Activated B cell treated with CpG ODN at 0.5 μM for 24 hours (primary cell): Measurements from ENCODE around the gene TRAF3IP1. TPM values are rescaled to one million over a fixed set of nuclear protein-coding genes. Genes with fewer than 3 reads are reported as not detected.
"Not testable (repeated sequence)": the region's sequence is repeated elsewhere in the genome, so short reads cannot be mapped to it uniquely, and the experiment has no call there.

Experiments
- ATAC-seq: fragments of 200-7000 bp; cut with Tn5 transposase; one replicate; pipeline ENCODE4 v1.10.0; 2021; ENCODE audit warnings: low read depth, mild to moderate bottlenecking, moderate library complexity
- CTCF ChIA-PET: fragments of 350-600 bp; sonication (Branson Sonifier 250); formaldehyde crosslinking; loops from one replicate; lab custom pipeline; 2021; ENCODE audit warnings: antibody characterized with exemption; lab: Charles Lee
- POLR2A ChIA-PET: fragments of 350-600 bp; sonication (Branson Sonifier 250); formaldehyde crosslinking; loops from one replicate; lab custom pipeline; 2021; ENCODE audit warnings: antibody characterized with exemption; lab: Charles Lee
- DNase-seq: peaks from one replicate; pipeline ENCODE4 v3.0.0; 2022
- H3K27ac Mint-ChIP-seq: one replicate; pipeline ENCODE4 v1.8.0; 2020; ENCODE audit warnings: mixed read lengths
- H3K27me3 Mint-ChIP-seq: one replicate; pipeline ENCODE4 v1.8.0; 2021; ENCODE audit warnings: mixed read lengths
- H3K36me3 Mint-ChIP-seq: one replicate; pipeline ENCODE4 v1.8.0; 2021; ENCODE audit warnings: low read depth, mixed read lengths
- H3K4me1 Mint-ChIP-seq: one replicate; pipeline ENCODE4 v1.8.0; 2021; ENCODE audit warnings: mixed read lengths
- H3K4me3 Mint-ChIP-seq: one replicate; pipeline ENCODE4 v1.8.0; 2020; ENCODE audit warnings: mild to moderate bottlenecking, mixed read lengths
- H3K9me3 Mint-ChIP-seq: one replicate; pipeline ENCODE4 v1.8.0; 2020; ENCODE audit warnings: mixed read lengths
- intact Hi-C: fragments of 100-400 bp; cut with micrococcal nuclease; formaldehyde crosslinking; loops from one replicate; pipeline ENCODE4 v1.15.1; 2024
- total RNA-seq: library from RNA; stranded (reverse); gene quantifications from 2 replicates; pipeline ENCODE4 v1.2.3, GENCODE V29; 2022
- TF ChIP-seq, protein P1 (sequence below): fragments of 200-600 bp; IDR thresholded peaks from one replicate; pipeline ENCODE4 v1.8.0; 2022; ENCODE audit warnings: antibody characterized with exemption, mild to moderate bottlenecking

TRAF3IP1 gene
- total RNA-seq, 1 donor from 2014 or later: 9.9 TPM

- POLR2A ChIA-PET: no interaction called here
- peaks cover 40% of the 10 kb centered on the region for H3K36me3 Mint-ChIP-seq
- CTCF ChIA-PET: no interaction called here
- no peak overlapping the region for H3K4me3 Mint-ChIP-seq
- TF ChIP-seq, protein P1, sequence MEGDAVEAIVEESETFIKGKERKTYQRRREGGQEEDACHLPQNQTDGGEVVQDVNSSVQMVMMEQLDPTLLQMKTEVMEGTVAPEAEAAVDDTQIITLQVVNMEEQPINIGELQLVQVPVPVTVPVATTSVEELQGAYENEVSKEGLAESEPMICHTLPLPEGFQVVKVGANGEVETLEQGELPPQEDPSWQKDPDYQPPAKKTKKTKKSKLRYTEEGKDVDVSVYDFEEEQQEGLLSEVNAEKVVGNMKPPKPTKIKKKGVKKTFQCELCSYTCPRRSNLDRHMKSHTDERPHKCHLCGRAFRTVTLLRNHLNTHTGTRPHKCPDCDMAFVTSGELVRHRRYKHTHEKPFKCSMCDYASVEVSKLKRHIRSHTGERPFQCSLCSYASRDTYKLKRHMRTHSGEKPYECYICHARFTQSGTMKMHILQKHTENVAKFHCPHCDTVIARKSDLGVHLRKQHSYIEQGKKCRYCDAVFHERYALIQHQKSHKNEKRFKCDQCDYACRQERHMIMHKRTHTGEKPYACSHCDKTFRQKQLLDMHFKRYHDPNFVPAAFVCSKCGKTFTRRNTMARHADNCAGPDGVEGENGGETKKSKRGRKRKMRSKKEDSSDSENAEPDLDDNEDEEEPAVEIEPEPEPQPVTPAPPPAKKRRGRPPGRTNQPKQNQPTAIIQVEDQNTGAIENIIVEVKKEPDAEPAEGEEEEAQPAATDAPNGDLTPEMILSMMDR: no peak
- no peak for ATAC-seq
- H3K27ac Mint-ChIP-seq: no peak overlapping the region
- DNase-seq: no peak
- H3K4me1 Mint-ChIP-seq: no peaks in the 10 kb centered on the region
- H3K9me3 Mint-ChIP-seq: no peaks in the 10 kb centered on the region
- intact Hi-C loops: no loop called here
- H3K27me3 Mint-ChIP-seq: no peaks in the 10 kb centered on the region
These were observed 6.6 kb downstream of the TRAF3IP1 start for GRCh38 chr2:238326801-238327365.

DNA sequence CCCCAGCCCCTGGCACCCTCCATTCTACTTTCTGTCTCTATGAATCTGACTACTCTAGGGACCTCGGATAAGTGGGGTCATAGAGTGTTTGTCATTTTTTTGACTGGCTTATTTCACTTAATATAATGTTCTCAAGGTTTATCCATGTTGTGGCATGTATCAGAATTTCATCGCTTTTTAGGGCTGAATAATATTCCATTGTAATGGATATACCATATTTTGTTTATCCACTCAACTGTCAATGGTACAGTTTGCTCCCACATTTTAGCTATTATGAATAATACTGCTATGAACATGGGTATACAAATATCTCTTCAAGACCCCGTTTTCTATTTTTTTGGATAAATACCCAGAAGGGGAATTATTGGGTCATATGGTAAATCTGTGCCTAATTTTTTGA is 7.4 kb downstream of the TRAF3IP1 start:
- H3K4me3 Mint-ChIP-seq: no peak overlapping the region
- DNase-seq (no peak), ATAC-seq (no peak)
- no peak overlapping the region for H3K27ac Mint-ChIP-seq
- H3K36me3 Mint-ChIP-seq: peaks cover 40% of the 10 kb centered on the region
- intact Hi-C loops: no loop called here
- no peaks in the 10 kb centered on the region for H3K9me3 Mint-ChIP-seq
- H3K4me1 Mint-ChIP-seq: no peaks in the 10 kb centered on the region
- POLR2A ChIA-PET: no interaction called here
- no peaks in the 10 kb centered on the region for H3K27me3 Mint-ChIP-seq
- TF ChIP-seq, protein P1: no peak
- CTCF ChIA-PET: no interaction called here

DNA sequence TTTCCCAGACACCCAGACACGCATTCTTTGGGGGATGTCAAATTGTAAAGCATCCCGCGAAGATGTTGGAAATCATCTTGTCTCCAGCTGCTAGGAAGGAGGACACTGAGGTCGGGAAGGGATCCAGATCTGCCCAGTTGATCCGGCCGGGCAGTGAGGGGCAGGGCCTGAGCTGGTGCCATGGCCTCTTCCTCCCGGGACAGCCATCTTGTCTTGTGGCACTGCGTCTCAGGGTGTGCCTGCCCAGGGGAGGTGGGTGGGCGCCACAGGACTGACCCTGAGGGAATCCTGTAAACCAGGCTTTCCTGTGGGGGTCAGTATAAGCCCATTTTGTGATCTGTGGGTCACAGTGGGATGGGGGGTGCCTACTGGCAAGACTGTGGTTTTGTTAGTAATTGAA is 10.1 kb downstream of the TRAF3IP1 start:
- Mint-ChIP-seq H3K27ac (no peak overlapping the region), H3K4me1 (peaks cover 5% of the 10 kb centered on the region), H3K27me3 (no peaks in the 10 kb centered on the region), H3K36me3 (peaks cover 57% of the 10 kb centered on the region), H3K9me3 (no peaks in the 10 kb centered on the region), H3K4me3 (no peak overlapping the region)
- intact Hi-C loops: no loop called here
- ATAC-seq (no peak), DNase-seq (no peak)
- TF ChIP-seq, protein P1: no peak
- CTCF ChIA-PET: no interaction called here
- POLR2A ChIA-PET: no interaction called here

DNA sequence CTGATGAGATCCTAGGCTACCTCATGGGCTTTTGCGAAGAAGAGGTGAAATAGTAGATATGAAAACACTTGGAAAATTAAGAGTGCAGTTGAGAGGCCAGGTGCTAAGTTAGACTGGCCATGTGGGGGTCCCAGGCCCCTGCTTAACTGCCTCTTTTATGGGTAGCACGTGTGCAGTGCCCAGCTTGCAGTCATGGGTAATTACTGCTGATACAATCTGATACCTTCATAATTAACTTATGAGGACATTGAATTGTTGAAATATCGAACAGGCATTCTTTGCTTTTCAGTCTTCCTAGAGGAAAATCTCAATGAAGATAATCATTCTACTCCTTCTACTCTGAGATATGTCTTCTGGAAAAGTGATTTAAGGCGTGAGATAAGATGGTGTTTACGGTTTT is 11.6 kb downstream of the TRAF3IP1 start:
- peaks cover 57% of the 10 kb centered on the region for H3K36me3 Mint-ChIP-seq
- ATAC-seq: no peak
- intact Hi-C loops: no loop called here

GRCh38 chr2:238334885-238335284 is 14.6 kb downstream of the TRAF3IP1 start:
- CTCF ChIA-PET: no interaction called here
- ATAC-seq (no peak), DNase-seq (no peak)
- Mint-ChIP-seq H3K4me1 (peaks cover 5% of the 10 kb centered on the region), H3K9me3 (no peaks in the 10 kb centered on the region), H3K27ac (no peak overlapping the region), H3K4me3 (no peak overlapping the region), H3K36me3 (peaks cover 43% of the 10 kb centered on the region), H3K27me3 (no peaks in the 10 kb centered on the region)
- intact Hi-C loops: no loop called here
- POLR2A ChIA-PET: no interaction called here
- TF ChIP-seq, protein P1: no peak

More for the DNA sequence above, 11.6 kb downstream of the TRAF3IP1 start:
- H3K4me1 Mint-ChIP-seq: peaks cover 5% of the 10 kb centered on the region
- no peak overlapping the region for H3K27ac Mint-ChIP-seq
- CTCF ChIA-PET: no interaction called here
- no peak overlapping the region for H3K4me3 Mint-ChIP-seq
- H3K9me3 Mint-ChIP-seq: no peaks in the 10 kb centered on the region
- TF ChIP-seq, protein P1: no peak
- POLR2A ChIA-PET: no interaction called here
- DNase-seq: no peak
- no peaks in the 10 kb centered on the region for H3K27me3 Mint-ChIP-seq

DNA sequence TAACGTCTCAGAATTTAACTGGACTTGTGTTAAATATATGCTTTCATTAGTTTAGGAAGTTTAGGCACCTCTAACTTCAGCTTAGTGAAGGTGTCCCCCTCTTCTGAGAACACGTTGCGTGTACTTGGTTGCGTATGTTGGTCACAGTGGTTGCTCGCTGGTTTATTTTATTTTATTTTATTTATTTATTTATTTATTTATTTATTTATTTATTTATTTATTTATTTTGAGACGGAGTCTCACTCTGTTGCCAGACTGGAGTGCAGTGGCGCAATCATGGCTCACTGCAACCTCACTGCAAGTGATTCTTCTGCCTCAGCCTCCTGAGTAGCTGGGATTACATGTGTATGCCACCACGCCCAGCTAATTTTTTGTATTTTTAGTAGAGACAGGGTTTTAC is 15.3 kb downstream of the TRAF3IP1 start:
- intact Hi-C loops, DNase-seq, H3K27ac Mint-ChIP-seq, ATAC-seq, H3K27me3 Mint-ChIP-seq, H3K4me1 Mint-ChIP-seq, CTCF ChIA-PET, POLR2A ChIA-PET, H3K9me3 Mint-ChIP-seq, H3K4me3 Mint-ChIP-seq: not testable (repeated sequence)
- H3K36me3 Mint-ChIP-seq: peaks cover 41% of the 10 kb centered on the region
